ENCODE measurements around the gene COX6A2. TPM values are rescaled to one million over a fixed set of nuclear protein-coding genes. Genes with fewer than 3 reads are reported as not detected.
"Not testable (repeated sequence)": the region's sequence is repeated elsewhere in the genome, so short reads cannot be mapped to it uniquely, and the experiment has no call there.

The COX6A2 gene
- polyA plus RNA-seq, 1 donor from 2014 or later = not detected

GRCh38 chr16:31451681-31452351, 23.7 kb upstream of the COX6A2 start (continued):
- TF ChIP-seq, protein P1, sequence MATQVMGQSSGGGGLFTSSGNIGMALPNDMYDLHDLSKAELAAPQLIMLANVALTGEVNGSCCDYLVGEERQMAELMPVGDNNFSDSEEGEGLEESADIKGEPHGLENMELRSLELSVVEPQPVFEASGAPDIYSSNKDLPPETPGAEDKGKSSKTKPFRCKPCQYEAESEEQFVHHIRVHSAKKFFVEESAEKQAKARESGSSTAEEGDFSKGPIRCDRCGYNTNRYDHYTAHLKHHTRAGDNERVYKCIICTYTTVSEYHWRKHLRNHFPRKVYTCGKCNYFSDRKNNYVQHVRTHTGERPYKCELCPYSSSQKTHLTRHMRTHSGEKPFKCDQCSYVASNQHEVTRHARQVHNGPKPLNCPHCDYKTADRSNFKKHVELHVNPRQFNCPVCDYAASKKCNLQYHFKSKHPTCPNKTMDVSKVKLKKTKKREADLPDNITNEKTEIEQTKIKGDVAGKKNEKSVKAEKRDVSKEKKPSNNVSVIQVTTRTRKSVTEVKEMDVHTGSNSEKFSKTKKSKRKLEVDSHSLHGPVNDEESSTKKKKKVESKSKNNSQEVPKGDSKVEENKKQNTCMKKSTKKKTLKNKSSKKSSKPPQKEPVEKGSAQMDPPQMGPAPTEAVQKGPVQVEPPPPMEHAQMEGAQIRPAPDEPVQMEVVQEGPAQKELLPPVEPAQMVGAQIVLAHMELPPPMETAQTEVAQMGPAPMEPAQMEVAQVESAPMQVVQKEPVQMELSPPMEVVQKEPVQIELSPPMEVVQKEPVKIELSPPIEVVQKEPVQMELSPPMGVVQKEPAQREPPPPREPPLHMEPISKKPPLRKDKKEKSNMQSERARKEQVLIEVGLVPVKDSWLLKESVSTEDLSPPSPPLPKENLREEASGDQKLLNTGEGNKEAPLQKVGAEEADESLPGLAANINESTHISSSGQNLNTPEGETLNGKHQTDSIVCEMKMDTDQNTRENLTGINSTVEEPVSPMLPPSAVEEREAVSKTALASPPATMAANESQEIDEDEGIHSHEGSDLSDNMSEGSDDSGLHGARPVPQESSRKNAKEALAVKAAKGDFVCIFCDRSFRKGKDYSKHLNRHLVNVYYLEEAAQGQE (IDR thresholded peaks at IDR 0.05; ENCODE audit: borderline replicate concordance) = no peak
- TF ChIP-seq POLR2AphosphoS5 (IDR thresholded peaks at IDR 0.05) = no peak
- TF ChIP-seq EZH2 (IDR thresholded peaks at IDR 0.05; ENCODE audit: borderline replicate concordance, insufficient read depth, low read length, poor library complexity, severe bottlenecking) = no peak

- no peaks in the 10 kb centered on the region for H3K9me2 ChIP-seq (ENCODE audit: insufficient read depth, low read length)
- H2AFZ ChIP-seq (ENCODE audit: low read depth, low read length) = no peak overlapping the region
- H4K20me1 ChIP-seq (ENCODE audit: insufficient read depth) = no peaks in the 10 kb centered on the region
- no peaks in the 10 kb centered on the region for H3K27me3 ChIP-seq (ENCODE audit: insufficient read depth, low read depth, low read length)
- H3K79me2 ChIP-seq (replicated peaks; ENCODE audit: insufficient read depth, low read length) = no peaks in the 10 kb centered on the region
- no peaks in the 10 kb centered on the region for H3K9me3 ChIP-seq (ENCODE audit: low read length)
- TF ChIP-seq POLR2AphosphoS5 (IDR thresholded peaks at IDR 0.05) = no peak
- TF ChIP-seq EP300 (conservative IDR thresholded peaks at IDR 0.05; ENCODE audit: poor library complexity, severe bottlenecking) = no peak
- no peak for TF ChIP-seq EZH2 (IDR thresholded peaks at IDR 0.05; ENCODE audit: borderline replicate concordance, insufficient read depth, low read length, poor library complexity, severe bottlenecking)
- TF ChIP-seq, protein P2, sequence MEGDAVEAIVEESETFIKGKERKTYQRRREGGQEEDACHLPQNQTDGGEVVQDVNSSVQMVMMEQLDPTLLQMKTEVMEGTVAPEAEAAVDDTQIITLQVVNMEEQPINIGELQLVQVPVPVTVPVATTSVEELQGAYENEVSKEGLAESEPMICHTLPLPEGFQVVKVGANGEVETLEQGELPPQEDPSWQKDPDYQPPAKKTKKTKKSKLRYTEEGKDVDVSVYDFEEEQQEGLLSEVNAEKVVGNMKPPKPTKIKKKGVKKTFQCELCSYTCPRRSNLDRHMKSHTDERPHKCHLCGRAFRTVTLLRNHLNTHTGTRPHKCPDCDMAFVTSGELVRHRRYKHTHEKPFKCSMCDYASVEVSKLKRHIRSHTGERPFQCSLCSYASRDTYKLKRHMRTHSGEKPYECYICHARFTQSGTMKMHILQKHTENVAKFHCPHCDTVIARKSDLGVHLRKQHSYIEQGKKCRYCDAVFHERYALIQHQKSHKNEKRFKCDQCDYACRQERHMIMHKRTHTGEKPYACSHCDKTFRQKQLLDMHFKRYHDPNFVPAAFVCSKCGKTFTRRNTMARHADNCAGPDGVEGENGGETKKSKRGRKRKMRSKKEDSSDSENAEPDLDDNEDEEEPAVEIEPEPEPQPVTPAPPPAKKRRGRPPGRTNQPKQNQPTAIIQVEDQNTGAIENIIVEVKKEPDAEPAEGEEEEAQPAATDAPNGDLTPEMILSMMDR (IDR thresholded peaks at IDR 0.05; ENCODE audit: poor library complexity, severe bottlenecking) = no peak
- TF ChIP-seq, protein P1 (IDR thresholded peaks at IDR 0.05; ENCODE audit: borderline replicate concordance) = no peak
- no peak for TF ChIP-seq TAF1 (IDR thresholded peaks at IDR 0.05; ENCODE audit: low read depth)
- no peak for TF ChIP-seq SMC3 (conservative IDR thresholded peaks at IDR 0.05; ENCODE audit: poor library complexity)
- no peak for TF ChIP-seq MXI1 (conservative IDR thresholded peaks at IDR 0.05; ENCODE audit: poor library complexity, severe bottlenecking)
- TF ChIP-seq RAD21 (conservative IDR thresholded peaks at IDR 0.05) = no peak
- H3K4me3 ChIP-seq (ENCODE audit: low read length) = no peak overlapping the region
- H3K9ac ChIP-seq (ENCODE audit: low read length) = no peak overlapping the region
- no peaks in the 10 kb centered on the region for H3F3A ChIP-seq (ENCODE audit: insufficient read depth, low read length, poor library complexity, severe bottlenecking)
- H3K36me3 ChIP-seq (ENCODE audit: insufficient read depth, low read length) = no peaks in the 10 kb centered on the region
- H3K27ac ChIP-seq (ENCODE audit: low read length) = no peak overlapping the region
- H3K4me2 ChIP-seq (ENCODE audit: low read length) = no peak overlapping the region
These were observed 23.0 kb upstream of the COX6A2 start for GRCh38 chr16:31451201-31451600.

GRCh38 chr16:31445931-31446330, 17.8 kb upstream of the COX6A2 start:
- H3F3A ChIP-seq (ENCODE audit: insufficient read depth, low read length, poor library complexity, severe bottlenecking); H3K9ac ChIP-seq (ENCODE audit: low read length); H3K27ac ChIP-seq (ENCODE audit: low read length); H3K4me2 ChIP-seq (ENCODE audit: low read length); H3K27me3 ChIP-seq (ENCODE audit: insufficient read depth, low read depth, low read length); H3K9me3 ChIP-seq (ENCODE audit: low read length); H3K9me2 ChIP-seq (ENCODE audit: insufficient read depth, low read length); H2AFZ ChIP-seq (ENCODE audit: low read depth, low read length); H3K79me2 ChIP-seq (replicated peaks; ENCODE audit: insufficient read depth, low read length); H4K20me1 ChIP-seq (ENCODE audit: insufficient read depth); H3K4me3 ChIP-seq (ENCODE audit: low read length); H3K36me3 ChIP-seq (ENCODE audit: insufficient read depth, low read length): not testable (repeated sequence)

All from neural cell (in vitro differentiated cells).